Measurements from ENCODE around the gene ARMH4. TPM values are rescaled to one million over a fixed set of nuclear protein-coding genes. Genes with fewer than 3 reads are reported as not detected.
A peak's percentile ranks its signal among the peaks of the same experiment; 100 is the strongest.

ARMH4 gene
- polyA plus RNA-seq, 3 donors = 66.2 to 72.1 (median 71.9) TPM

DNA sequence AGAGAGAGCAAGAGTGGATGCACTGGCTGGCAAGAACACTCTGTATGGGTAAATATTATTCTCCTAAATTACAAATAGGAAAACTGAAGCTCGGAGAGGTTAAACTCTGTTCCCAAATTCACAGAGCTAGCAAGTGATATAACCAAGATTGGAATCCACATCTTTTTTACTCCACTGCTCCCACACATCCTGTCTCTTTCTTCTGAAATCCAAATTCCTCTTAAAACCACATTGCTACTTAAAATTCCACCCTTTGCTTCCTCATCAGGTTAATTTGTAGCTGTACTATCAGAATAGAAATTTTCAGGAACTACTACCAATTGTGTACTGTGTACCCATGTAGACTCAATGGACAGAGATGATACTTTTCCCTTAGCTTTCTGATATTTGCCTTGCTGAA lies 74.4 kb downstream of the ARMH4 start:
- DNase-seq (ENCODE audit: extremely low read depth in 1 of 11, low read depth in 9 of 11, low spot score in 4 of 11) = no peak

DNA sequence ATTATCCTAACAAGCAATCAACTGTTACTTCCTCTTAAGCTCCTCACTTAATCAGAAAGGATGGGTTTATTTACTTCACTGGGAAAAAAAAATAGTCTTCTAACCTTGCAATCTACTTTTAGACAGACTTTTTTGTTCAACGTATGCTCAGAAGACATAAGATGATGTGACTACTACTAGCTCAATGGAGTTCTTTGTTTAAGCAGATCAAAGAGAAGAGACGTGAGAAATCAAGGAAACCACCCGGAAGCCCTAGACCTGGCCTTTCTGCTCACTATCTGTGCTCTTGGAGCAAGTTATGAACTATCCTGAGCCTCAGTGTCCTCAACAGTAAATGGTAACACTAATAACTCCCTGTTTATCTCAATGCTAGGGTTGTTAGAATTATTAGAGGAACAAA lies 78.5 kb downstream of the ARMH4 start:
- DNase-seq (ENCODE audit: extremely low read depth in 1 of 11, low read depth in 9 of 11, low spot score in 4 of 11) = no peak

DNA sequence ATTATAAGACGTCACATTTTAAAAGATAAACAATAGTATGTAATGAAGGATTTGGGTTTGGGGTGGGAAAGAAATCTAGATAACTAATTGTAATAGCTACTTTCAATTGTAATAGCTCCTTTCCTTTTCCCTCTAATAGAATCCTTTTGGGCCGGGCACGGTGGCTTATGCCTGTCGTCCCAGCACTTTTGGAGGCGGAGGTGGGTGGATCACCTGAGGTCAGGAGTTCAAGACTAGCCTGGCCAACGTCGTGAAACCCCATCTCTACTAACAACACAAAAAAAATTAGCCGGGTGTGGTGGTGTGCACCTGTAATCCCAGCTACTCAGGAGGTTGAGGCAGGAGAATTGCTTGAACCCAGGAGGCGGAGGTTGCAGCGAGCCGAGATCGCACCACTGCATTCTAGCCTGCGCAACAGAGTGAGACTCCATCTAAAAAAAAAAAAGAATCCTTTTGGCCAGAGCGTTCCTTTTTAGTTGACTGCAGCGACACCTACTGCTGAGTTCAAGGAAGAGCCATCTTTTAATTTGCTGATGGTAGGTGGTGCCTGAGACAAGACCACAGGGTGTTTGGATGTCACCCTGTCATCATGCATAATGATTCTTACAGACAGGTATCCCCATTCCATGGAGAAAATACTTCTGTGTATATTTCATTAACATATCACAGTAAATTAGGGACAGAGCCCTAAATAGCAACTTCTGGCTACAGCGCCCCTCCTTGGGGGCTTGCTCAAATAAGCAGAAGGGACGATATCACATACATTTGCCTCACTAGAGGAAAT lies 79.5 kb downstream of the ARMH4 start:
- peak; percentile 41 to 65 (median 56) for DNase-seq (ENCODE audit: extremely low read depth in 1 of 11, low read depth in 9 of 11, low spot score in 4 of 11)

GRCh38 chr14:58071341-58071740 lies 80.7 kb downstream of the ARMH4 start:
- DNase-seq (ENCODE audit: extremely low read depth in 1 of 11, low read depth in 9 of 11, low spot score in 4 of 11) = no peak

DNA sequence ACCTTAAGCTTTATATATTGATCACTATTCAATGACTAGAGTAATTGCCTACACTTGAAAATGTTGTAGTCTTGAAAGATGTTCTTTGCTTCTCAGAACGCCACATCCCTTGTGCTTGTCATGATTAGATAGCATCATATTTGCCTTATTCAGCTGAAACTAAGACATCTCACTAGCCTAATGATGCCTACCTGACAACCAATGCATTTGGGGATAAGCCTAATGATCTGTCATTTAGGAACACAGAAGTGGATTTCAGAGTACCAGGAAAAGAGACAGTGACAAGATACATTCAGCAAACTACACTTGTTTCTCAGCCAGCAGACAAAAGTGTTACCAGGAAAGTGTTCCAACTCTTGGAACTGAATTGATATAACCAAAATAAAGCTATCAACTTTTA lies 83.7 kb downstream of the ARMH4 start:
- no peak for DNase-seq (ENCODE audit: extremely low read depth in 1 of 11, low read depth in 9 of 11, low spot score in 4 of 11)

GRCh38 chr14:58066115-58066514 lies 85.9 kb downstream of the ARMH4 start:
- no peak for DNase-seq (ENCODE audit: extremely low read depth in 1 of 11, low read depth in 9 of 11, low spot score in 4 of 11)

GRCh38 chr14:58061581-58061980 lies 90.4 kb downstream of the ARMH4 start:
- DNase-seq (ENCODE audit: extremely low read depth in 1 of 11, low read depth in 9 of 11, low spot score in 4 of 11) = no peak

DNA sequence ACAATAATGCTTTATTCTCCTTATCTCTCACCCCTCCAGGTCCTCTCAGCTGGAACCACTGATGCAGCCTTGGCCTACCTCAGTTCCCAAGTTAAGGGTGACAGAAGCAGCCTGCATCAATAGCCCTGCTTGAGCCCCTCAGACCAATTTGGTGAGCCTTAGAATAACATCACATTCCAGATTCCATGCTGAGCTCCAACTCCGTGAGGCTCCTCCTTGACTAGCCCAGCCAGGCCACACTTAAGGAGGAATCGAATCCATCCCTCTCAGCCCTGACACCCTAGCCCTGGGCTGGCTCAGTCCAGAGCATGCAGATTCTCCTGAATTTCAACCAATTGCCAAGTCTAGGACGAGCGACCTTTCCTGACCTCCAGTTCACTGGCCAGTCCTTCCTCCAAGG lies 91.1 kb downstream of the ARMH4 start:
- no peak for DNase-seq (ENCODE audit: extremely low read depth in 1 of 11, low read depth in 9 of 11, low spot score in 4 of 11)

GRCh38 chr14:58060077-58060476 lies 91.9 kb downstream of the ARMH4 start:
- no peak for DNase-seq (ENCODE audit: extremely low read depth in 1 of 11, low read depth in 9 of 11, low spot score in 4 of 11)

GRCh38 chr14:58059126-58059525 lies 92.9 kb downstream of the ARMH4 start:
- DNase-seq (ENCODE audit: extremely low read depth in 1 of 11, low read depth in 9 of 11, low spot score in 4 of 11) = no peak

DNA sequence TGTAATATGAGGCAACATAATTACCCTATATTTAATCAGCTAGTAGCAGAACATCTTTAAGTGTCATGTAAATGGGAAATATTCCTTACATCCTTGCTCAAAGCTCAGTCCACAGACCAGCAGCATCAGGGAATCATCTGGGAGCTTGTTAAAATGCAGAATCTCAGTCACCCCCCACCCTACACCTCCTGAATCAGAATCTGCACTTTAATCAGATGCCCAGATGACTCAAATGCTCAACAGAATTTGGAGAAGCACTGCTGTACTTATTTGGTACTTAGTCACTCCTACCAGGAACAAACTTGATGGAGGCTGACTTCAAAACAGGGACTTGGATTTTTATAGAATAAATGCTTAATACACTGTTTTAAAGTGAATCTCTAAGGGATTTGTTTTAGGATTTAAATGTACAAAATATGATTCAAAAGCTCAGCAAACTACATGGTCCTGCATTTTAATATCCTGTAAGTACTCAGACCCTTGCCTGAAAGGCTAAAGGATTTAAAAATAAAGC lies 96.5 kb downstream of the ARMH4 start:
- DNase-seq (ENCODE audit: extremely low read depth in 1 of 11, low read depth in 9 of 11, low spot score in 4 of 11) = no peak

GRCh38 chr14:58054100-58054499 lies 97.9 kb downstream of the ARMH4 start:
- DNase-seq (ENCODE audit: extremely low read depth in 1 of 11, low read depth in 9 of 11, low spot score in 4 of 11) = no peak

GRCh38 chr14:58048219-58048618 lies 103.8 kb downstream of the ARMH4 start:
- DNase-seq (ENCODE audit: extremely low read depth in 1 of 11, low read depth in 9 of 11, low spot score in 4 of 11) = no peak

- no peak for DNase-seq (ENCODE audit: extremely low read depth in 1 of 11, low read depth in 9 of 11, low spot score in 4 of 11)
These were observed 124.1 kb downstream of the ARMH4 start for GRCh38 chr14:58027904-58028303.

DNA sequence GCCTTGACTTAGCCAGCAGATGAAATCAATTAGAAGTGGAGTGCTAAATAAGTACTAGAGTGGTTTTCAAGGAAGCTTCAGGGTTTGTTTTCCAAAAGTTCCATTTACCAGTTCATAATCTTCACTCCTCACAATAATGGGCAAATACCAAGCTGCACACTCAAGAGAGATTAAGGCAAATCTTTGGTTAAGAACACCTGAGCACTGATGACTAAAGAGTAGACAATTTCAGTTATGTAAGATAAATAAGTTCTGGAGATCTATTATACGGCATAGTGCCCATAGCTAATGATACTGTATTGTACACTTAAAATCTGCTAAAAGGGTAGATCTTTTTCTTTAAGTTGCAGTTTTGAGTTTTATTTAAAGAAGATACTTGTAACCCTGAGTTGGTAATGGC lies 125.0 kb downstream of the ARMH4 start:
- DNase-seq (ENCODE audit: extremely low read depth in 1 of 11, low read depth in 9 of 11, low spot score in 4 of 11) = no peak

- no peak for DNase-seq (ENCODE audit: extremely low read depth in 1 of 11, low read depth in 9 of 11, low spot score in 4 of 11)
These were observed 125.8 kb downstream of the ARMH4 start for GRCh38 chr14:58026219-58026618.

DNA sequence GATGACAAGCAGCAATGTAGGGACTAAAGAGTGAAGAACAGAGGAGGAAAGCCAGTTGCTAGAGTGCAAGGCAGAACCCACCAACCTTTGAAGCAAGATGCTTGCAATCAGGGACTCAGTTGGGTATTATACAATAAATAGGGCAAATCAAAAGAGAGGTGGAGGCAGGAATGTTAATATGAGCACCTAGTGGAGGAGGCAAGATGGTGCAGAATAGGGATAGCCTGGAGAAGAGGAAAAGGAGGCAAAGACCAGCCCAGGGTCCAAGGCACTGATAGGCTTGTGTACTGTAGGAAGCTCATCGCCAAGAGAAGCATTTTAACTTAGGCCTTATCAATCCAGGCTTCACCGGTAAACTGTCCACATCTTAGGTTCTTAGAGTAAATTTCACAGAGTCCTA lies 137.2 kb downstream of the ARMH4 start:
- no peak for DNase-seq (ENCODE audit: extremely low read depth in 1 of 11, low read depth in 9 of 11, low spot score in 4 of 11)

DNA sequence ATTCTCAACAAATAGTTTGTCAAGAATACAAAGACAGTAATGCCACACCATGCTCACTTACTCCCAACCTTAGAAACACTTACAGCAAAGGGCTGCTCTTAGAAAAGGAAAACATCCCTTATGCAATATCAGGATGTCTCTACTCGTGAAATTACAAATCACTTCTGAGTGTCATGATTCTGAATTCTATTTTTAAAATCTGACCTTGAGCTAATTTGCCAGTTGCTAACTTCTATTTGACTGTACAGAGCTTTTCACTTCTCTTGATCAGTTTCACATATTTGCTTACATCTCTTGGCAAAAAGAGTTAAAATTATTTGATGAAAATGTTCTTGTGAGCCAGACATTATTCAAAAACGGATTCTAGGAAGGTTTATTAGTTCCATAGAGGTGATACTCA lies 149.4 kb downstream of the ARMH4 start:
- DNase-seq (ENCODE audit: extremely low read depth in 1 of 11, low read depth in 9 of 11, low spot score in 4 of 11) = no peak

- DNase-seq (ENCODE audit: extremely low read depth in 1 of 11, low read depth in 9 of 11, low spot score in 4 of 11) = no peak
These were observed 152.0 kb downstream of the ARMH4 start for GRCh38 chr14:57999979-58000378.

GRCh38 chr14:57999471-57999870 lies 152.5 kb downstream of the ARMH4 start:
- DNase-seq (ENCODE audit: extremely low read depth in 1 of 11, low read depth in 9 of 11, low spot score in 4 of 11) = no peak

DNA sequence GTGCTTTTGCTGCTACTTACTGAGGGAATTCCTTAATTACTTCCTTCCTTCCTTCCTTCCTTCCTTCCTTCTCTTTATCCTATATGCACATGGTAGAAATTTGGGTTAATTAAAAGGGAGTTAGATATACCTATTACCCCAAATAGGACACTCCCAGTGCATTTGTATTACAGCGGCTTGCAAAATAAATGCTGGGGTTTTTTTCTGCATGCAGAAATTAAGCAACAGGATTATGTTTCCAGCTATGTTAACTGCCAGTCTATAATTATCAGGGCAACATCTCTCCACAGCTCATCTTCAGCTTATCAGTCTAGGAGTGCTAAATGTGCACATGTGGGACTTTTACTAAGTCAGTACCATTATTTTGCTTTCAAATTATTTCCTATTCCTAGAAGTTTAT lies 153.2 kb downstream of the ARMH4 start:
- no peak for DNase-seq (ENCODE audit: extremely low read depth in 1 of 11, low read depth in 9 of 11, low spot score in 4 of 11)

All from renal cortex interstitium (tissue), 11 donors.